ENCODE results near the gene ACYP1. TPM values are rescaled to one million over a fixed set of nuclear protein-coding genes. Genes with fewer than 3 reads are reported as not detected.

ACYP1 gene
- total RNA-seq, 1 donor from 2014 or later, result 4.2 TPM

- Mint-ChIP-seq H3K27me3 (ENCODE audit: low read depth) (no peaks in the 10 kb centered on the region), H3K4me1 (ENCODE audit: low read depth) (peaks cover 2% of the 10 kb centered on the region), H3K4me3 (ENCODE audit: unreplicated experiment) (no peak overlapping the region), H3K36me3 (ENCODE audit: low read depth) (peaks cover 18% of the 10 kb centered on the region), H3K9me3 (ENCODE audit: low read depth) (no peaks in the 10 kb centered on the region), H3K27ac (ENCODE audit: unreplicated experiment) (no peak overlapping the region)
- no peak for DNase-seq (ENCODE audit: low spot score)
- TF ChIP-seq CTCF (IDR thresholded peaks at IDR 0.05), result no peak
These were observed 27.4 kb upstream of the ACYP1 start for GRCh38 chr14:75091251-75091650.

- Mint-ChIP-seq H3K27me3 (ENCODE audit: low read depth) (no peaks in the 10 kb centered on the region), H3K27ac (ENCODE audit: unreplicated experiment) (no peak overlapping the region), H3K9me3 (ENCODE audit: low read depth) (no peaks in the 10 kb centered on the region), H3K36me3 (ENCODE audit: low read depth) (peaks cover 17% of the 10 kb centered on the region), H3K4me1 (ENCODE audit: low read depth) (peaks cover 2% of the 10 kb centered on the region), H3K4me3 (ENCODE audit: unreplicated experiment) (no peak overlapping the region)
- DNase-seq (ENCODE audit: low spot score), result no peak
- TF ChIP-seq CTCF (IDR thresholded peaks at IDR 0.05), result no peak
These were observed 26.5 kb upstream of the ACYP1 start for GRCh38 chr14:75090353-75090752.

DNA sequence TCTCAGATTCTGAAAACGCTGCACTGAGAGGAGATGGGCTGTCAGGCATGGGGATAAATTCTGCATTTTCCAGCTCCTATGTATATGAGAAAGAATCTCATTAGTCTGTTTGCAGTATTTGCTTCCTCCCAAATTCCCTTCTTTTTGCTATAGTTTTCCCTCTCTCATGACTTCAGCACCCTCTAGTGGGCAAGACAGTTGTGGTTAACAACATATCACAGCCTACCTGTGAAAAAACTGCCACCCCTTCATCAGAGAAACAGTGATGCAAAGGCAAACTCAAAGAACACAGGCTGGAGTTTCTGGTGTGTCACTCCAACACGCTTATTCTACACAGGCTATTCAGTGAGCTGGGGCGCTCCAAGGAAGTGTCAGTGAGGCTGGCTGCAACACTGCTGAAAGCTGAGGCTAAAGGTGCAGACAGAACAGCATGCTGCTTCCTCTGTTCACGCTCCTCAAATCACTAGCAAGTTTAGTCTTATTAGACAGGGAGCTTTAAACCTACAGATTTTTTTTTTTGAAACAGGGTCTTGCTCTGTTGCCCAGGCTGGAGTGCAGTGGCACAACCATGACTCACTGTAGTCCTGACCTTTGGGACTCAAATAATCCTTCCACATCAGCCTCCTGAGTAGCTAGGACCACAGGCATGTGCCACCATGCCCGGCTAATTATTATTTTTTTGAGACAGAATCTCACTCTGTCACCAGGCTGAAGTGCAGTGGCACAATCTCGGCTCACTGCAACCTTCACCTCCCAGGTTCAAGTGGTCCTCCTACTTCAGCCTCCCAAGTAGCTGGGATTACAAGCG lies 24.9 kb upstream of the ACYP1 start:
- DNase-seq (ENCODE audit: low spot score), result no peak
- TF ChIP-seq CTCF (IDR thresholded peaks at IDR 0.05), result peak; percentile 92
- H3K36me3 Mint-ChIP-seq (ENCODE audit: low read depth), result peaks cover 21% of the 10 kb centered on the region
- no peak overlapping the region for H3K4me3 Mint-ChIP-seq (ENCODE audit: unreplicated experiment)
- peaks cover 2% of the 10 kb centered on the region for H3K4me1 Mint-ChIP-seq (ENCODE audit: low read depth)
- H3K27ac Mint-ChIP-seq (ENCODE audit: unreplicated experiment), result no peak overlapping the region
- H3K27me3 Mint-ChIP-seq (ENCODE audit: low read depth), result no peaks in the 10 kb centered on the region
- no peaks in the 10 kb centered on the region for H3K9me3 Mint-ChIP-seq (ENCODE audit: low read depth)

DNA sequence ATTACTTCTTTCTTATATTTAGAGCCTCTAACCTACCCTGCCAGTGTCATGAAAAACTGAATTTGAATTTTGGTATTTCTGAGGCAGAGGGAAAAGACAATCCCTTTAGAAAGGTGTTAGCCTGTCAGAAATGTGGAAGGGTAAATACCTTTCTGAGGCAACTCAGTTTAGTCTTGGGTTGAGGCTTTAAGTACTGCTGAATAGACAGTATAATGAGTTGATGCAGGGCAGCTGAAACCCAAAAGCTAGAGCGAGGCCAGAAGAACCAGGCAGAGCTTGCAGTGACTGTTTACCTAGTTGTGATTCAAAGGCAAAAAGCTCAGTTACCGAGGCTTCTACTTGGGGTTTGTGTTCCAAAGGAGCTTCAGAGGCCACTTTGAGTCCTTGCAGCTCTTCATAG lies 24.3 kb upstream of the ACYP1 start:
- H3K4me1 Mint-ChIP-seq (ENCODE audit: low read depth), result peaks cover 2% of the 10 kb centered on the region
- TF ChIP-seq CTCF (IDR thresholded peaks at IDR 0.05), result no peak
- H3K4me3 Mint-ChIP-seq (ENCODE audit: unreplicated experiment), result no peak overlapping the region
- no peaks in the 10 kb centered on the region for H3K9me3 Mint-ChIP-seq (ENCODE audit: low read depth)
- no peak overlapping the region for H3K27ac Mint-ChIP-seq (ENCODE audit: unreplicated experiment)
- DNase-seq (ENCODE audit: low spot score), result no peak
- H3K27me3 Mint-ChIP-seq (ENCODE audit: low read depth), result no peaks in the 10 kb centered on the region
- H3K36me3 Mint-ChIP-seq (ENCODE audit: low read depth), result peaks cover 23% of the 10 kb centered on the region

DNA sequence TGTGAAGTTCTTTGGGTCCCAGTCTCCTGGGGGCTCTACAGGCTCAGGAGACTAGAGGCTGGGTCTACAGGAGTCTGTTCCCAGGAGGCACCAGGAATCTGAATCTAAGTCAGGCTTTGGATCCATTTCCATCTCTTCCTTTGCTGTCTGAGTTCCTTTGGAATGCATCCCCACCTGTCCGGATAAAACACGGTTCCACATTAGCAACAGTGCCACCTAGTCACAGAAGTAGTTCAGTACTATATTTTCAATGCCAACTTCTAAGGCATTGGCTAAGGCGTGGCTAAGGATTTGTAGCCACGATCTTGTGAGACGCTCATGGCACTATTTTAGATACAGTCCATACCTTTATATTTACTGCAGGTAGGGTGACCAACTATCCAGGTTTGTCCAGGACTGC lies 20.7 kb upstream of the ACYP1 start:
- H3K4me1 Mint-ChIP-seq (ENCODE audit: low read depth), result peaks cover 13% of the 10 kb centered on the region
- H3K9me3 Mint-ChIP-seq (ENCODE audit: low read depth), result no peaks in the 10 kb centered on the region
- H3K36me3 Mint-ChIP-seq (ENCODE audit: low read depth), result peaks cover 22% of the 10 kb centered on the region
- no peak overlapping the region for H3K4me3 Mint-ChIP-seq (ENCODE audit: unreplicated experiment)
- peak; percentile 51 for TF ChIP-seq CTCF (IDR thresholded peaks at IDR 0.05)
- no peak for DNase-seq (ENCODE audit: low spot score)
- H3K27me3 Mint-ChIP-seq (ENCODE audit: low read depth), result no peaks in the 10 kb centered on the region
- H3K27ac Mint-ChIP-seq (ENCODE audit: unreplicated experiment), result no peak overlapping the region

All from chondrocyte (in vitro differentiated cells).